ENCODE measurements around the gene SPIRE1. TPM values are rescaled to one million over a fixed set of nuclear protein-coding genes. Genes with fewer than 3 reads are reported as not detected.

SPIRE1 gene
- total RNA-seq, 1 experiment from 2014 or later = 16.6 TPM

DNA sequence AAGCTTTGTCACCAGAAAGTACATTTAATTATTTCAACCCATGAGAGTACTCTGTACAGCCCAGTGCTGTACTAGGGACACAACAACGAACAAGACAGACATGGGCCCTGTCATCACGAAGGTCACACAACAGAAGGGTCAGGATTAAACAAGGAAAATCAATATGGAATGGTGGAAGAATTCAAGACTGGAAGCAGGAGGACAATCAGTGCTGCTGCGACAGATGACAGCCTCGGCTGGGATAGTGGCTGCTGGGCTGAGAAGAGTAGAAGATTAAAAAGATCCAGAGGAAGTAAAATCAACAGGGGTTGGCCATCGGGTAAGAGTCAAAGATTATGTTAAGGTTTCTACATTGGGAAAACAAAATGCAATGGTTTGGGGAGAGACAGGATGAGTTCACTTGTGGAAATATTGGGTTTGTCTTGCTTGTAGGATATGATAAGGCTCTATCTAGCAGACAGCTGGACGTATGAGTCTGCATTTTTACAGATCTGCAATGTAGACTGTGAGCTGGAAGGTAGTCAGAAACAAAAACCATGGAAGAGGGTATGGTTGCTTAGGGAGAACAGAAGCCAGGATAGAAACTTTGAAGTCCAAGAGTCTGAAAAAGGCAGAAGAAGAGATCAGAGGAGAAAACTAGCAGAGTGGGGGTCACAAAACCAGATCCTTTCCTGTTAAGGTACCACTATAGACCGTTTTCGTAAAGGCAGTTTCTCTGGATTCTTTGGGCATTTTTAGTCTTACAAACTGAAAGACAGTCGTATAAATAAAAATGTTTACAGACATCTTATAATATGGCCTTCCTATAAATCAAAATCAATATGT is 166.1 kb downstream of the SPIRE1 start:
- H3K23me2 ChIP-seq (ENCODE audit: insufficient read length, low read depth, low read length, poor library complexity, severe bottlenecking) = no peaks in the 10 kb centered on the region
- H3K9me3 ChIP-seq (ENCODE audit: control insufficient read depth, low read depth, low read length) = no peaks in the 10 kb centered on the region
- H3K4me3 Mint-ChIP-seq = no peak overlapping the region
- H4K8ac ChIP-seq (replicated peaks; ENCODE audit: insufficient read length, low read depth, low read length) = no peak overlapping the region
- H2AK5ac ChIP-seq (ENCODE audit: insufficient read length, low read length) = no peak overlapping the region
- no CpG with 5 or more reads among the region's 9 CpGs for WGBS (ENCODE audit: extremely low coverage, insufficient read length, low lambda C conversion rate)
- peaks cover 0 to 9% (median 2%) of the 10 kb centered on the region in 3 experiments; a peak in 4 of 7 replicates for H3K36me3 Mint-ChIP-seq (ENCODE audit: insufficient read depth in 1 of 3, low read depth in 3 of 3)
- H2BK15ac ChIP-seq (ENCODE audit: low read depth, low read length) = no peak overlapping the region
- H3K4me1 ChIP-seq (ENCODE audit: insufficient read depth, low read length) = no peaks in the 10 kb centered on the region
- no peak overlapping the region for H3T11ph ChIP-seq (ENCODE audit: low read length)
- no peak overlapping the region for H3K18ac ChIP-seq (ENCODE audit: insufficient read length, low read depth, low read length)
- TF ChIP-seq, protein P1, sequence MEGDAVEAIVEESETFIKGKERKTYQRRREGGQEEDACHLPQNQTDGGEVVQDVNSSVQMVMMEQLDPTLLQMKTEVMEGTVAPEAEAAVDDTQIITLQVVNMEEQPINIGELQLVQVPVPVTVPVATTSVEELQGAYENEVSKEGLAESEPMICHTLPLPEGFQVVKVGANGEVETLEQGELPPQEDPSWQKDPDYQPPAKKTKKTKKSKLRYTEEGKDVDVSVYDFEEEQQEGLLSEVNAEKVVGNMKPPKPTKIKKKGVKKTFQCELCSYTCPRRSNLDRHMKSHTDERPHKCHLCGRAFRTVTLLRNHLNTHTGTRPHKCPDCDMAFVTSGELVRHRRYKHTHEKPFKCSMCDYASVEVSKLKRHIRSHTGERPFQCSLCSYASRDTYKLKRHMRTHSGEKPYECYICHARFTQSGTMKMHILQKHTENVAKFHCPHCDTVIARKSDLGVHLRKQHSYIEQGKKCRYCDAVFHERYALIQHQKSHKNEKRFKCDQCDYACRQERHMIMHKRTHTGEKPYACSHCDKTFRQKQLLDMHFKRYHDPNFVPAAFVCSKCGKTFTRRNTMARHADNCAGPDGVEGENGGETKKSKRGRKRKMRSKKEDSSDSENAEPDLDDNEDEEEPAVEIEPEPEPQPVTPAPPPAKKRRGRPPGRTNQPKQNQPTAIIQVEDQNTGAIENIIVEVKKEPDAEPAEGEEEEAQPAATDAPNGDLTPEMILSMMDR (conservative IDR thresholded peaks at IDR 0.05) = no peak
- H3K27ac Mint-ChIP-seq = peak overlapping the region in 2 of 3 experiments; percentile 0 to 1; a peak in 1 of 7 replicates
- H3K23ac ChIP-seq (ENCODE audit: insufficient read length, low read depth, low read length) = no peak overlapping the region
- H3K79me2 ChIP-seq (ENCODE audit: insufficient read depth, low read length) = no peaks in the 10 kb centered on the region
- no peak overlapping the region for H4K91ac ChIP-seq (ENCODE audit: insufficient read length, low read depth, low read length)
- H2BK20ac ChIP-seq (ENCODE audit: low read depth, low read length, poor library complexity, severe bottlenecking) = no peak overlapping the region
- no peak overlapping the region for H2BK120ac ChIP-seq (ENCODE audit: low read depth, low read length, poor library complexity, severe bottlenecking)
- DNase-seq = no peak
- H3K14ac ChIP-seq (ENCODE audit: insufficient read depth, low read length) = no peak overlapping the region
- no peaks in the 10 kb centered on the region for H3K4me1 Mint-ChIP-seq
- H3K27me3 Mint-ChIP-seq (ENCODE audit: low read depth) = no peaks in the 10 kb centered on the region
- no peaks in the 10 kb centered on the region for H3K27me3 ChIP-seq (ENCODE audit: insufficient read depth, low read length)
- H3K9me3 Mint-ChIP-seq = no peaks in the 10 kb centered on the region
- no peak overlapping the region for H2BK12ac ChIP-seq (ENCODE audit: insufficient read length, low read depth, low read length)
- H2AFZ ChIP-seq (ENCODE audit: low read length) = no peak overlapping the region
- no peak overlapping the region for H2BK5ac ChIP-seq (ENCODE audit: insufficient read length, low read length)
- H4K20me1 ChIP-seq (ENCODE audit: control insufficient read depth, insufficient read depth, insufficient read length) = no peaks in the 10 kb centered on the region
- H3K4ac ChIP-seq (ENCODE audit: low read depth, low read length) = no peak overlapping the region
- no peak overlapping the region for H3K56ac ChIP-seq (ENCODE audit: insufficient read length, low read depth, low read length)
- no peak overlapping the region for H4K5ac ChIP-seq (ENCODE audit: insufficient read length, low read depth, low read length)
- no peak overlapping the region for H3K9ac ChIP-seq (ENCODE audit: extremely low read depth, insufficient read length, low read length)
- no peak overlapping the region for H3K4me2 ChIP-seq (ENCODE audit: insufficient read depth, insufficient read length, low read length)
- H3K79me1 ChIP-seq (ENCODE audit: insufficient read depth, low read depth, low read length, poor library complexity, severe bottlenecking) = no peaks in the 10 kb centered on the region
- no peak overlapping the region for H3K27ac ChIP-seq (ENCODE audit: insufficient read length, low read depth, low read length)

Data from H9 (cell line).